HEK293T (cell line): ENCODE measurements around the gene MIER1.
"Not testable (repeated sequence)": the region's sequence is repeated elsewhere in the genome, so short reads cannot be mapped to it uniquely, and the experiment has no call there.

Experiments
- CTCF ChIA-PET: fragments of 350-600 bp; formaldehyde crosslinking; extraction: SDS; loops from one replicate; lab custom pipeline; 2021; ENCODE audit warnings: antibody characterized with exemption, inconsistent platforms; lab: Yijun Ruan, JAX
- POLR2A ChIA-PET: fragments of 350-600 bp; formaldehyde crosslinking; extraction: SDS; loops from one replicate; lab custom pipeline; 2020; ENCODE audit warnings: antibody characterized with exemption, inconsistent platforms; lab: Yijun Ruan, JAX
- DNase-seq: peaks from one replicate; pipeline ENCODE4 v3.0.0; 2012; ENCODE audit warnings: mixed read lengths; ENCODE audit errors: extremely low spot score
- ARNT ChIP-seq: fragments of 450-650 bp; IDR thresholded peaks from 2 replicates; pipeline ENCODE4 v1.6.1; 2017; ENCODE audit warnings: mild to moderate bottlenecking
- BHLHE40 ChIP-seq: fragments of 450-650 bp; IDR thresholded peaks from 2 replicates; pipeline ENCODE4 v1.6.1; 2016; ENCODE audit warnings: mild to moderate bottlenecking, moderate library complexity, borderline replicate concordance
- CTBP1 ChIP-seq: fragments of 450-650 bp; IDR thresholded peaks from 2 replicates; pipeline ENCODE4 v1.6.1; 2016; ENCODE audit warnings: borderline replicate concordance
- ELF4 ChIP-seq: fragments of 450-650 bp; IDR thresholded peaks from 2 replicates; pipeline ENCODE4 v1.6.1; 2017; ENCODE audit warnings: antibody characterized with exemption
- FOXA1 ChIP-seq: fragments of 450-650 bp; IDR thresholded peaks from 2 replicates; pipeline ENCODE4 v1.6.1; 2016; ENCODE audit warnings: mild to moderate bottlenecking
- FOXK2 ChIP-seq: fragments of 450-650 bp; IDR thresholded peaks from 2 replicates; pipeline ENCODE4 v1.6.1; 2016; ENCODE audit warnings: mild to moderate bottlenecking
- FOXM1 ChIP-seq: fragments of 450-650 bp; IDR thresholded peaks from 2 replicates; pipeline ENCODE4 v1.6.1; 2017; ENCODE audit warnings: mild to moderate bottlenecking, borderline replicate concordance
- HDGF ChIP-seq: fragments of 450-650 bp; IDR thresholded peaks from 2 replicates; pipeline ENCODE4 v1.6.1; 2017; ENCODE audit warnings: antibody characterized with exemption, borderline replicate concordance
- L3MBTL2 ChIP-seq: fragments of 450-650 bp; conservative IDR thresholded peaks from 2 replicates; pipeline ENCODE4 v1.6.1; 2016; ENCODE audit warnings: mild to moderate bottlenecking
- LEF1 ChIP-seq: fragments of 450-650 bp; IDR thresholded peaks from 2 replicates; pipeline ENCODE4 v1.6.1; 2017; ENCODE audit warnings: mild to moderate bottlenecking, borderline replicate concordance
- NFRKB ChIP-seq: fragments of 450-650 bp; IDR thresholded peaks from 2 replicates; pipeline ENCODE4 v1.6.1; 2016; ENCODE audit warnings: mild to moderate bottlenecking, moderate library complexity
- PKNOX1 ChIP-seq: fragments of 450-650 bp; IDR thresholded peaks from 2 replicates; pipeline ENCODE4 v1.6.1; 2016
- SP1 ChIP-seq: fragments of 450-650 bp; IDR thresholded peaks from 2 replicates; pipeline ENCODE4 v1.6.1; 2017
- SUZ12 ChIP-seq: fragments of 450-650 bp; IDR thresholded peaks from 2 replicates; pipeline ENCODE4 v1.6.1; 2016; ENCODE audit warnings: mild to moderate bottlenecking
- TARDBP ChIP-seq: fragments of 450-650 bp; IDR thresholded peaks from 2 replicates; pipeline ENCODE4 v1.6.1; 2016
- ZNF384 ChIP-seq: fragments of 450-650 bp; IDR thresholded peaks from 2 replicates; pipeline ENCODE4 v1.6.1; 2016

The MIER1 gene

GRCh38 chr1:66951513-66951912 is 26.7 kb downstream of the MIER1 start:
- DNase-seq, result no peak
- CTCF ChIA-PET, result interaction anchor here (0.6 kb wide), 1 partner anchor 261 kb away, joined by 7 read pairs; no protein-coding TSS in a partner anchor
- POLR2A ChIA-PET, result interaction anchor here (0.8 kb wide), 1 partner anchor 27 kb away, joined by 3 read pairs; the partner anchor contains the start of genes DNAI4 and MIER1
- TF ChIP-seq L3MBTL2 (no peak), NFRKB (no peak), TARDBP (no peak), FOXA1 (no peak), FOXK2 (no peak), CTBP1 (no peak), ELF4 (no peak), FOXM1 (no peak), PKNOX1 (no peak)

- DNase-seq, result no peak
- TF ChIP-seq TARDBP (no peak), ARNT (no peak), FOXA1 (no peak)
- POLR2A ChIA-PET, result no interaction called here
- CTCF ChIA-PET, result no interaction called here
Observed at GRCh38 chr1:66954208-66954607, 29.4 kb downstream of the MIER1 start.

GRCh38 chr1:66957938-66958337 is 33.1 kb downstream of the MIER1 start:
- CTCF ChIA-PET, result no interaction called here

GRCh38 chr1:66966188-66966873 is 41.5 kb downstream of the MIER1 start:
- CTCF ChIA-PET, POLR2A ChIA-PET, DNase-seq: not testable (repeated sequence)

More at GRCh38 chr1:66957938-66958337, 33.1 kb downstream of the MIER1 start:
- POLR2A ChIA-PET, result no interaction called here
- TF ChIP-seq ZNF384, result no peak
- no peak for TF ChIP-seq ELF4
- no peak for TF ChIP-seq SUZ12
- TF ChIP-seq CTBP1, result no peak
- TF ChIP-seq TARDBP, result no peak
- TF ChIP-seq HDGF, result no peak
- TF ChIP-seq SP1, result no peak
- DNase-seq, result no peak

- ChIA-PET CTCF (no interaction called here), POLR2A (no interaction called here)
- DNase-seq, result no peak
Observed at GRCh38 chr1:66968574-66968973, 43.8 kb downstream of the MIER1 start.

GRCh38 chr1:66978201-66978600 is 53.4 kb downstream of the MIER1 start:
- no peak for DNase-seq
- CTCF ChIA-PET, result interaction anchor here (0.8 kb wide), 1 partner anchor 76 kb away, joined by 6 read pairs; the partner anchor contains the start of gene SLC35D1
- POLR2A ChIA-PET, result no interaction called here
- no peak for TF ChIP-seq TARDBP
- TF ChIP-seq NFRKB, result no peak
- TF ChIP-seq BHLHE40, result no peak
- no peak for TF ChIP-seq FOXA1
- no peak for TF ChIP-seq ZNF384
- no peak for TF ChIP-seq FOXK2
- no peak for TF ChIP-seq SUZ12
- no peak for TF ChIP-seq HDGF
- no peak for TF ChIP-seq PKNOX1
- no peak for TF ChIP-seq LEF1
- TF ChIP-seq L3MBTL2, result no peak
- TF ChIP-seq ARNT, result no peak
- TF ChIP-seq SP1, result no peak
- TF ChIP-seq FOXM1, result no peak
- no peak for TF ChIP-seq CTBP1
- no peak for TF ChIP-seq ELF4

More at GRCh38 chr1:66968574-66968973, 43.8 kb downstream of the MIER1 start:
- TF ChIP-seq SUZ12 (no peak), FOXM1 (no peak), LEF1 (no peak), ARNT (no peak), ZNF384 (no peak), NFRKB (no peak), BHLHE40 (no peak)

GRCh38 chr1:66979621-66980020 is 54.8 kb downstream of the MIER1 start:
- DNase-seq, CTCF ChIA-PET, POLR2A ChIA-PET: not testable (repeated sequence)

- no peak for DNase-seq
- ChIA-PET POLR2A (no interaction called here), CTCF (no interaction called here)
- TF ChIP-seq ZNF384, result no peak
Observed at GRCh38 chr1:66980745-66981367, 56.1 kb downstream of the MIER1 start.
